Right forelimb (tissue), 1 donor: ENCODE data around the gene CASKIN1.
"Not testable (repeated sequence)": the region's sequence is repeated elsewhere in the genome, so short reads cannot be mapped to it uniquely, and the experiment has no call there.

Experiments
- DNase-seq: peaks from one replicate; pipeline ENCODE4 v3.0.0-alpha.2; 2018

The CASKIN1 gene

GRCh38 chr16:2196162-2196980, at the start of gene CASKIN1:
CASKIN1 (minus strand) TSS chr16:2196605; CDS start chr16:2196432, 173 bp downstream.
- no peak for DNase-seq

- no peak for DNase-seq
Measured at GRCh38 chr16:2244926-2245795, 48.8 kb upstream of the CASKIN1 start.

DNA sequence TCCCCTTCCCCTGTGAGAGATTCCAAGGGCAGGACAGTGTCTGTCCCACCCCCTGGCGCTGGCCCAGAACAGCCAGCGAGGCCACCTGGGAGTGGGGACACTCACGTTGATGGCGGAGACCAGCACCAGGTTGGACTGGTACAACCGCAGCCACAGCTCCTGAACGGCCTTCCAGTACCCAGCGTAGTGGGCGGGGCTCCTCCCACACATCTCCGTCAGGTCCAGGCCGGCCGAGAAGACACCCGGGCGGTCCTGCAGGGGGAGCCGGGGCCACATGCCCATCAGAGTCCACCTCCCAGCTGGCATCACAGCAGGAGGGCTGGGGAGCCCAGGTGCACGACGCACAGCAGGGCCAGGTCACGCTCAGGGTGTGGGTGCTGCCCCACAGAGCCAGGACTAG, 47.9 kb upstream of the CASKIN1 start:
- no peak for DNase-seq

DNA sequence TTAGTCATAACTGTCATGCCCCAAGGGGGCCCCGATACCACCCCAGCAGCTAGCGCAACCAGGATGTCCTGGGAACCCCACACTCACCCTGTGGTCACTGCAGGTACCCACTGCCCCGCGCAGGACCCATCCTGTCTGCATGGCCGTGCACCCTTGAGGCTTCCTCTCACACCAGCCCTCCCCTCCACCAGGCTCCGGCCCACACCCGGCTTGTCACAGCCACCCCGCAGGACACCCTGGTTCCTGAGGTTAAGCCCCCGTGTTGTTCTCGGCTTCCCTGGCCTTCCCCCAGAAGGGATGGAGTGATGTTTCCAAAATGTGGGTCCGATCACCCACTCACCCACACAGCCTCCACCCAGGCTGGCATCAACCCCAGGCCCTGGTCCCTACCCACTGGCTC, 47.4 kb upstream of the CASKIN1 start:
- no peak for DNase-seq

DNA sequence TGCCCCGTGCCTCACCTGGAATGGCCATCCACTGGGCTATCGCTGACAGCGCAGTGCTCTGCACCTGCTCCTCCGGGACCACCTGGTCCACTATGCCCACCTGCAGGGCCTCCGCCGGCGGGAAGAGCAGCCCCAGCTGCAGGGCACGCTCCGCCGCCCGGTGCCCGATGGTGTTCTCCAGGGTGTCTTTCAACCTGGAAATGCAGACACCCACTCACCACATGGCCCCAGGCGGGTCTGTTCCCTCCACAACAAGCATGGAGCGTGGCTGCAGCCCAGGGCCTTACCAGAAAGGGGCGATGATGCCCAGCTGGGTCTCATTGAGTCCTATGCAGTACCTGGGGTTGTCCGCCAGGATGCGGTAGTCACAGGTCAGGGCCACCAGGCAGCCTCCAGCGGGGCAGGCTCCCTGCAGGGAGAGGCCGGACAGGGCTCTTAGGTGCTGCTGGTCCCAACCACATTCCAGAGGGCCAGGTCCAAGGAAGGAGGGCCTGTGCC, 46.7 kb upstream of the CASKIN1 start:
- DNase-seq: no peak

- DNase-seq: no peak
Measured at GRCh38 chr16:2242598-2242997, 46.2 kb upstream of the CASKIN1 start.

GRCh38 chr16:2240331-2240730, 43.9 kb upstream of the CASKIN1 start:
- DNase-seq: not testable (repeated sequence)

- DNase-seq: no peak
Measured at GRCh38 chr16:2238838-2239675, 42.7 kb upstream of the CASKIN1 start.

DNA sequence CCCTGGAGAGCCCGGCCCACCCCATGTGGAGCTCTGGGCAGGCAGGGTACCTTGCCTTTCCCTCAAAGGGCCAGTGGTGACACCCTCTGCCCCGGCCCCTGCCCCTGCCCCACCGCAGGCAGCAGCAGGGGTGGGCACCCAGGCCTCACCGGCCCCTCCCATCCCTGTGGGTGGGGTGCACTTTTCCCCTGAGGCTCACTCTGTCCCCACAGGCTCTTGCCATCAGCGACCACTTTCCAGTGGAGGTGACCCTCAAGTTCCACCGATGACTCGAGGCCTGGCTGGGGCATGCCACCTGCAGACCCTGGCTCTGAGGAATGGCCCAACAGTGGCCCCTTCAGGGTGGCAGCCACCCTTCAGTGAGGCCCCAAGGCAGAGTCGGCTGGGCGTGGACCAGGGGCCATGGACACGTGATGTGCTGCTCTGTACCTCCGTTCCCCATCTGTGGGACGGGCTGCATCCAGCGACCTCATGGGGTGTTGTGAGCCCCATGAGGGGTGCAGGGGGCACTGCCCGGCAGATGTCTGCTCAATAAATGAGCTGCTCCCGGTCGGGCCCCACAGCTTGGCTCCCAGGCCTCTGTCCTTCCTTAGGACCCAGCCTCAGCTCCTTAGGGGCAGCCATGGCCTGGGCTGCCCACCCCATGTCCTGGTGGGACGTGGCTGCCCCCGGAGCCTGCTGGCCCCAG, 41.9 kb upstream of the CASKIN1 start:
- DNase-seq: no peak

- no peak for DNase-seq
Measured at GRCh38 chr16:2237493-2238149, 41.2 kb upstream of the CASKIN1 start.

GRCh38 chr16:2237102-2237482, 40.7 kb upstream of the CASKIN1 start:
- DNase-seq: no peak

GRCh38 chr16:2236337-2237101, 40.1 kb upstream of the CASKIN1 start, which contains the start of gene DNASE1L2:
DNASE1L2 (plus strand) TSS chr16:2236444; CDS start chr16:2236817, 373 bp downstream.
- DNase-seq: no peak

GRCh38 chr16:2235695-2236336, 39.4 kb upstream of the CASKIN1 start:
- DNase-seq: no peak

- no peak for DNase-seq
Measured at GRCh38 chr16:2235234-2235651, 38.8 kb upstream of the CASKIN1 start.

DNA sequence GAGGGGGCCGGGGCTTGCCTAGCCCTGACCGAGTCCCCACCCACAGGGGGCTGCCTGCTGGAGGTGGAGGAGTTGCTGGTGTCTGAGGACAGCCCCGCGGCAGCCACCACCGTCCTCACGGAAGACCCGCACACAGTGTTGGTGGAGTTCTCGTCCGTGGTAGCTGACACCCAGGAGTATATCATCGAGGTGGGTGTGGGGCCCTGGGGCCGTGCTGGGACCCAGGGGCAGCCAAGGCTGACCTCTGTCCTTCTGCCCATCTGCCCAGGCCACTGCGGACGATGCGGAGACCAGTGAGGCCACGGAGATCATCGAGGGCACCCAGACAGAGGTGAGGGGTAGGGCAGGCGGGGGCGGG, 38.4 kb upstream of the CASKIN1 start:
- no peak for DNase-seq

- no peak for DNase-seq
Measured at GRCh38 chr16:2233872-2234812, 37.7 kb upstream of the CASKIN1 start.

DNA sequence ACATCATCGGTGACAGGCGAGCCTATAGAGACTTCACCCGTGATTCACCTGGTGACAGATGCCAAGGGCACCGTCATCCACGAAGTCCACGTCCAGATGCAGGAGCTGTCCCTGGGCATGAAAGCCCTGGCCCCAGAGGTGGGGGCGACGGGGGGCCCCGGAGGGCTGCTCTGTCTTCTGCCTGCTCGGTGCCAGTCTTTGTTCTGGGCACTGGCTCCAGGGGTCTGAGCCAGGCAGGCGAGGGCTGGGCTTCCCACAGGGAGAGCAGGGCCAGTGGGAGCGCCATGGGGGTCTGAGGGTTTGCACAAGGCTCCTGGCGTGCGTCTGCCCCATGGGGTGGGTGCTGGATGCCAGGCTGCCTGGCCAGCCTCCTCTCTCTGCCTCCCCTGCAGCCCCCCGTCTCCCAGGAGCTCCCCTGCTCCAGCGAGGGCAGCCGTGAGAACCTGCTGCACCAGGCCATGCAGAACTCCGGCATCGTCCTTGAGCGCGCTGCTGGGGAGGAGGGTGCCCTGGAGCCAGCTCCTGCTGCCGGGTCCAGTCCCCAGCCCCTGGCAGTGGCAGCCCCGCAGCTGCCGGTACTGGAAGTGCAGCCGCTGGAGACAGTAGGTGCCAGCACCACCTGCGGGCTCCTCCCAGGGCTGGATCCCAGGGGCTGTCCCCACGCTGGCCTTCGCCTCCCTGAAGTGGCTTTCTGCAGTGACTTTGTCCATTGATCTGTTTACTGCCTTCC, 36.8 kb upstream of the CASKIN1 start:
- DNase-seq: no peak
